H1 (cell line): Measurements from ENCODE around the gene SLC16A9. TPM values are rescaled to one million over a fixed set of nuclear protein-coding genes. Genes with fewer than 3 reads are reported as not detected.

Experiments
- ATF2 ChIP-seq: IDR thresholded peaks from 2 replicates; pipeline ENCODE4 v1.6.1; 2012; ENCODE audit warnings: low read length, inconsistent platforms
- polyA plus RNA-seq, 7 experiments: library from polyadenylated mRNA; depleted of rRNA in 3 of 7; stranded (reverse) in 5 of 7; unstranded in 2 of 7; fragments of >200 nt in 5 of 7; fragments of 200-250 nt in 2 of 7; gene quantifications; 1 replicate in 5 of 7; 2 replicates in 1 of 7; 4 replicates in 1 of 7; pipeline versions ENCODE4 v1.2.1 to v1.2.3, GENCODE V29; 2011 to 2013; ENCODE audit warnings: missing spikeins in 2 of 7, mixed read lengths in 2 of 7
- total RNA-seq: library from RNA; stranded (reverse); fragmentation: NEBNext Ultra II Directional; extraction: Animal tissue kit (Norgen Biotek cat#: 25700); gene quantifications from 2 replicates; pipeline ENCODE4 v1.2.1, GENCODE V29; 2021

The SLC16A9 gene
- total and polyA plus RNA-seq, 2 of the 8 experiments (the other 6 are each of a cell fraction or from before 2014, with no cell fraction given): 11.2 to 20.5 TPM

DNA sequence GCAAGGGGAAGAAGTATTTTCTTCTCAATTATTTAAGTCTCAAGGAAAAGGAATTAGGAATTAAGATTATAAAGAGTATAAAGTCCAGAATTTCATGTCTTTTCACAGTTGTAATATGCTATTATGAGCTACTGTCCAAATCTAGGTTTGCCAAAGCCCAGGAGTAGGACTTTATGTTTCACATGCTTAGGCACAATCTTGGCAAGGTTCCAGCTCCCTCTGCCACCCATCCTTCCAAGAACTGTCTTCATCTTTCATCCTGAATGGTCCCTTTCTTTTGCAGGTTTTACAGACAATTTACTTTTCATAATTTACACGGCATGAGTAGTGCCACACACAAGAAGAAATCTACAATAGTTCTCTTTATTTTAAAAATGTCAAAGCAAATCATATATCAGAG, 29.5 kb downstream of the SLC16A9 start (continued):
- TF ChIP-seq ATF2: no peak
